Glutamatergic neuron (in vitro differentiated cells): ENCODE results near the gene F10. TPM values are rescaled to one million over a fixed set of nuclear protein-coding genes. Genes with fewer than 3 reads are reported as not detected.

Source experiments
- DNase-seq: peaks from one replicate; pipeline ENCODE4 v3.0.0; 2022
- H3K27ac Mint-ChIP-seq: one replicate; pipeline ENCODE4 v1.8.0; 2020; ENCODE audit warnings: mild to moderate bottlenecking, mixed read lengths, inconsistent platforms; ENCODE audit not compliant: unreplicated experiment
- H3K27me3 Mint-ChIP-seq: one replicate; pipeline ENCODE4 v1.8.0; 2020; ENCODE audit warnings: mild to moderate bottlenecking, moderate library complexity, mixed read lengths, inconsistent platforms; ENCODE audit not compliant: unreplicated experiment
- H3K36me3 Mint-ChIP-seq: one replicate; pipeline ENCODE4 v1.8.0; 2020; ENCODE audit warnings: mild to moderate bottlenecking, mixed read lengths, inconsistent platforms; ENCODE audit not compliant: unreplicated experiment
- H3K4me1 Mint-ChIP-seq: one replicate; pipeline ENCODE4 v1.8.0; 2020; ENCODE audit warnings: mild to moderate bottlenecking, low read depth, mixed read lengths, inconsistent platforms; ENCODE audit not compliant: unreplicated experiment
- H3K4me3 Mint-ChIP-seq: one replicate; pipeline ENCODE4 v1.8.0; 2020; ENCODE audit warnings: mild to moderate bottlenecking, mixed read lengths, inconsistent platforms; ENCODE audit not compliant: unreplicated experiment
- H3K9me3 Mint-ChIP-seq: one replicate; pipeline ENCODE4 v1.8.0; 2020; ENCODE audit warnings: mild to moderate bottlenecking, moderate library complexity, mixed read lengths, inconsistent platforms; ENCODE audit not compliant: unreplicated experiment
- total RNA-seq: library from RNA; stranded (reverse); fragmentation: NEBNext Ultra II Directional; extraction: Animal tissue kit (Norgen Biotek cat#: 25700); gene quantifications from one replicate; pipeline ENCODE4 v1.2.1, GENCODE V29; 2021; ENCODE audit not compliant: unreplicated experiment
- TF ChIP-seq, protein P1 (sequence below): fragments of 200-600 bp; sonication (generic); IDR thresholded peaks from one replicate; pipeline ENCODE4 v1.5.0; 2021; ENCODE audit not compliant: partially characterized antibody, unreplicated experiment

F10 gene
- total RNA-seq, 1 donor from 2014 or later: 0.74 TPM

DNA sequence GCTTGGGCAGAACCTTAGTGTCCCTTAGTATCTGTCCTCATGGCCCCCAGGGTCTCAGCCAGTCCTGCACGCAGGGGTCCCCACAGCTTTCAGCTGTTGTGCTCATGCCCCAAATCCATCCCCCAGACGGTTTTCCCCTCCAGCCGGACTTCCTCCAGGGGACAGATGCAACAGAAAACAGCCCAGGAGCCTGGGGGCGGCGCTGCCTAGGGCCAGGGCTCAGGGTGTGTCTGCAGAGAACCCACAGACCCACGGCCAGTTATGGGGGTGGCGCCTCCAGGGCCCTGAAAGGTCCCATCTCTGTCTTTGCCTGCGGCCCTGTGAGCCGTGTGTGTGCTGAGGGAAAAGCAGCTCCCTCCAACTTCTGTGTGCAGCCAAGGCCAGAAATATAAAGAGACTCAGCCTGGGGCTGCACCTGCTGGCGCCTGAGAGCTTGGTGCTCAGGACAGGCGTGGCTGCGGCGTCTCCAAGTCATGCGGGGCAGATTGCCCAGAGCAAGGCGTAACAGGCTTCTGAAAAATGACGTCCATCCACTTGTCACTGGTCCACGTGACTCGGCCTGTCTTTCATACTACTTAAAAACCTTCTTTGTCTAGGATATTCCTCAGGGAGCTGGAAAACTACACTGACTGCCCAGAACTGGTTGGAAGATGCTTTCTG is 39.1 kb upstream of the F10 start:
- peak overlapping the region; percentile 17 for H3K27ac Mint-ChIP-seq
- H3K4me1 Mint-ChIP-seq: peaks cover 16% of the 10 kb centered on the region
- TF ChIP-seq, protein P1, sequence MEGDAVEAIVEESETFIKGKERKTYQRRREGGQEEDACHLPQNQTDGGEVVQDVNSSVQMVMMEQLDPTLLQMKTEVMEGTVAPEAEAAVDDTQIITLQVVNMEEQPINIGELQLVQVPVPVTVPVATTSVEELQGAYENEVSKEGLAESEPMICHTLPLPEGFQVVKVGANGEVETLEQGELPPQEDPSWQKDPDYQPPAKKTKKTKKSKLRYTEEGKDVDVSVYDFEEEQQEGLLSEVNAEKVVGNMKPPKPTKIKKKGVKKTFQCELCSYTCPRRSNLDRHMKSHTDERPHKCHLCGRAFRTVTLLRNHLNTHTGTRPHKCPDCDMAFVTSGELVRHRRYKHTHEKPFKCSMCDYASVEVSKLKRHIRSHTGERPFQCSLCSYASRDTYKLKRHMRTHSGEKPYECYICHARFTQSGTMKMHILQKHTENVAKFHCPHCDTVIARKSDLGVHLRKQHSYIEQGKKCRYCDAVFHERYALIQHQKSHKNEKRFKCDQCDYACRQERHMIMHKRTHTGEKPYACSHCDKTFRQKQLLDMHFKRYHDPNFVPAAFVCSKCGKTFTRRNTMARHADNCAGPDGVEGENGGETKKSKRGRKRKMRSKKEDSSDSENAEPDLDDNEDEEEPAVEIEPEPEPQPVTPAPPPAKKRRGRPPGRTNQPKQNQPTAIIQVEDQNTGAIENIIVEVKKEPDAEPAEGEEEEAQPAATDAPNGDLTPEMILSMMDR: no peak
- H3K27me3 Mint-ChIP-seq: peaks cover 12% of the 10 kb centered on the region
- peaks cover 5% of the 10 kb centered on the region for H3K36me3 Mint-ChIP-seq
- no peak overlapping the region for H3K4me3 Mint-ChIP-seq
- H3K9me3 Mint-ChIP-seq: peaks cover 5% of the 10 kb centered on the region
- peak; percentile 20 for DNase-seq

DNA sequence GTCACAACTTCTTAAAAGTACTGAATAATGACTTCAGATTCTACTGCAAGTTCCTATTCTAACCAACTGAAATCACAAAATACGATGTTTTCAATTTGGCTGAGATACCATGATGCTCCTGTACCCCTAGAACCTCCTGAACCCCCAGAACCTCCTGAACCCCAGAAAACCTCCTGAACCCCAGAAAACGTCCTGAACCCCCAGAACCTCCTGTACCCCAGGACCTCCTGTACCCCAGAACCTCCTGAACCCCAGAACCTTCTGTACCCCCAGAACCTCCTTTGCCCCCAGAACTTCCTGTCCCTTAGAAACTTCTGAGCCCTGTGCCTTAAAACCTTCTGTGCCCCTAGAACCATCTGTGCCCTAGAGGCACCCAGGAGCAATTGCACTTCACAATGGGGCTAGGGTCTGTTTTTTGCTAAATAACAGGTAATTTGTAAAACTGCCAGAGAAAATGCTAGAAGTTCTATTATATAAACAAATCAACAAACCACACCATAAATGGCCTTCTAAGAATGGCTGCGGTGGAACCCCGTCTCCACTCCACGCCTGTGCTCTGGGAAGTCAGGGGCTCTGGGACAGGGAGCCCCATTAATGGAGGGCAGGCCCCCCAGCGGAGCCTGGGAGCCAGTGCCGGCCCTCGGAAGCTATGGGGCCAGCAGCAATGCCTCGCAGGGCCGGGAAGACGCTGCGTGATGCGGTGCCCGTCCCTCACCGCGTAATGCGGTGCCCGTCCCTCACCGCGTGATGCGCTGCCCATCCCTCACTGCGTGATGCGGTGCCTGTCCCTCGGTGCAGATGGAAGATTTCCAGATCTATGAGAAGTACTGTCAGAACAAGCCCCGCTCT is 38.3 kb upstream of the F10 start:
- TF ChIP-seq, protein P1: peak; percentile 23
- Mint-ChIP-seq H3K27me3 (peaks cover 12% of the 10 kb centered on the region), H3K4me1 (peaks cover 16% of the 10 kb centered on the region), H3K27ac (no peak overlapping the region), H3K4me3 (no peak overlapping the region), H3K9me3 (peaks cover 4% of the 10 kb centered on the region), H3K36me3 (peaks cover 4% of the 10 kb centered on the region)
- peak; percentile 4 for DNase-seq

DNA sequence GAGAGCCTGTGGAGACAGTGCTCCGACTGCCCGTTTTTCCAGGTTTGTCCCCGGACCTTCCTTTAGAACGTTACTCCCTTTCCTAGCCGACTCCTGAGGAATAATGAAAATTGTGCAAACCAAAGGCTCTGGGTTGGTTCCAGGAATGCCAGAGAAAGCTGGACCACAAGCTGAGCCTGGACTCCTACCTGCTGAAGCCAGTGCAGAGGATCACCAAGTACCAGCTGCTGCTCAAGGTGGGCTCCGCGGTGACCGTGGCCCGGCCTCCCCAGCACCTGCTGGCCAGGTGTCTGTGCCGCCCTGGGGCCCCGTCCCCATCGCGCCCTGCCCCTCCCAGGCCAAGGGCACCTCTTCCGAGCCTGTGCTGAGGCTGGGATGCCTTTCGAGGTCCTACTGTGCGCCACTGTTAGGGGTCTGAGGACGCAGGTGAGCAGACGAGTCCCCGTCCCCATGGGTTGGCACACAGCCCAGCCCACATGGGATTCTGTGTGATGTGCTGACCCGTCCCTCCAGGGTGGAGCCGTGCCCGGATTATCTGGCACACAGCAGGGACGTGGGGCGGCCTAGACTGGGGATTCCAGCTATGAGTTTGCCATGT is 37.6 kb upstream of the F10 start:
- Mint-ChIP-seq H3K27ac (no peak overlapping the region), H3K36me3 (no peaks in the 10 kb centered on the region), H3K4me1 (peaks cover 14% of the 10 kb centered on the region), H3K27me3 (peaks cover 12% of the 10 kb centered on the region), H3K4me3 (no peak overlapping the region), H3K9me3 (peaks cover 4% of the 10 kb centered on the region)
- peak; percentile 9 for DNase-seq
- TF ChIP-seq, protein P1: no peak

DNA sequence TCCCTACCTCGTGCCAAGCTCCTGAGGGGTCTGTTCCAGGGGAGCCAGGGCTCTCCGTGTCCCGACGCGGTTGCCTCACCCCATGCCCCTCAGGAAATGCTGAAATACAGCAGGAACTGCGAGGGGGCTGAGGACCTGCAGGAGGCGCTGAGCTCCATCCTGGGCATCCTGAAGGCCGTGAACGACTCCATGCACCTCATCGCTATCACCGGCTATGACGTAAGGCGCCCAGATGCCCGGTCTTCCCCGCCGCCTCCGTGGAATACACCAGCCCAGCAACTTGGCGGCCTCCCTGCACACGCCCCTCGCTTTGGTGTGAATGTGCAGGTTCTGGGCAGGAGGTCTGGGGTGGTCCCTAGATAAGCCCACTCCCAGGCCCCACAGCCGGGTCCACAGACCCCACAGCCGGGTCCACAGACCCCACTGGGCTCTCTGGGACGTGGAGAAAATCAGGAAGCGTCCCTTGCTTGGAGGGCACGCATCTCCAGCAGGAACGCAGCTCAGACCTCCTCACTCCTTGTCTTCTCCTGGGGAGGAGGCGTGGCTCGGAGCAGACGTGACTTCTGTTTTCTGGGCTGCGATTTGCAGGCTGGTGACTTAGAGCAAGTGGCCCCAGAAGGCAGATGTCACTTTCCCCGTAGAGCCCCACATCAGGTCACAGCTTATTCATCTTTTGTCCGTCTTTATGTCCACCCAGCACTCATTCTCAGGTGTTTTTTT is 36.4 kb upstream of the F10 start:
- Mint-ChIP-seq H3K9me3 (peaks cover 6% of the 10 kb centered on the region), H3K4me1 (peaks cover 13% of the 10 kb centered on the region), H3K4me3 (no peak overlapping the region), H3K36me3 (no peaks in the 10 kb centered on the region), H3K27ac (no peak overlapping the region), H3K27me3 (peaks cover 12% of the 10 kb centered on the region)
- peak; percentile 31 for DNase-seq
- TF ChIP-seq, protein P1: no peak
